ENCODE results near the gene HOXD13.
A peak's percentile ranks its signal among the peaks of the same experiment; 100 is the strongest.

Gene HOXD13

GRCh38 chr2:176130957-176131847 lies 38.7 kb downstream of the HOXD13 start:
- DNase-seq (ENCODE audit: low spot score) = no peak

GRCh38 chr2:176131848-176132158 lies 39.3 kb downstream of the HOXD13 start:
- no peak for DNase-seq (ENCODE audit: low spot score)

GRCh38 chr2:176132205-176133171 lies 40.0 kb downstream of the HOXD13 start:
- DNase-seq (ENCODE audit: low spot score) = no peak

- no peak for DNase-seq (ENCODE audit: low spot score)
These were observed 40.9 kb downstream of the HOXD13 start for GRCh38 chr2:176133389-176133788.

- DNase-seq (ENCODE audit: low spot score) = no peak
These were observed 41.5 kb downstream of the HOXD13 start for GRCh38 chr2:176134035-176134434.

DNA sequence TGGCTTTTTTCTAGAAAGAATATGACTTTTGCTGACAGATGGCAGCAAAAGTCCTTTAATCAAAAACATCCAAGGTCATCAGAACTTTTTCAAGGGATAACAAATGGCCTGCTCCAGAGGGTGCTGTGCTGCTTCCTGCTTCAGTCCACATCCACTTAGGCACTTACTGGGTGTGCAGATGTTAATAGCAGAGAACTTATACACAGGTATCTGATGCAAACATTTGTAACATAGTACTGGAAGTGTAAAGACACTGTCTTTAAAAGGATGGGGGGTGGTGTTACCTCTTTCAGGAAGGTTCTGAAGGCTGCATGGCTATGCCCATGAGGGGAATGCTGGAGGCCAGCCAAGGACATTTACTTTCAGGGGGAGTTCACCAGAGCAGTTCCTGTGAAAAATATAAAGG lies 42.5 kb downstream of the HOXD13 start:
- DNase-seq (ENCODE audit: low spot score) = peak; percentile 65

DNA sequence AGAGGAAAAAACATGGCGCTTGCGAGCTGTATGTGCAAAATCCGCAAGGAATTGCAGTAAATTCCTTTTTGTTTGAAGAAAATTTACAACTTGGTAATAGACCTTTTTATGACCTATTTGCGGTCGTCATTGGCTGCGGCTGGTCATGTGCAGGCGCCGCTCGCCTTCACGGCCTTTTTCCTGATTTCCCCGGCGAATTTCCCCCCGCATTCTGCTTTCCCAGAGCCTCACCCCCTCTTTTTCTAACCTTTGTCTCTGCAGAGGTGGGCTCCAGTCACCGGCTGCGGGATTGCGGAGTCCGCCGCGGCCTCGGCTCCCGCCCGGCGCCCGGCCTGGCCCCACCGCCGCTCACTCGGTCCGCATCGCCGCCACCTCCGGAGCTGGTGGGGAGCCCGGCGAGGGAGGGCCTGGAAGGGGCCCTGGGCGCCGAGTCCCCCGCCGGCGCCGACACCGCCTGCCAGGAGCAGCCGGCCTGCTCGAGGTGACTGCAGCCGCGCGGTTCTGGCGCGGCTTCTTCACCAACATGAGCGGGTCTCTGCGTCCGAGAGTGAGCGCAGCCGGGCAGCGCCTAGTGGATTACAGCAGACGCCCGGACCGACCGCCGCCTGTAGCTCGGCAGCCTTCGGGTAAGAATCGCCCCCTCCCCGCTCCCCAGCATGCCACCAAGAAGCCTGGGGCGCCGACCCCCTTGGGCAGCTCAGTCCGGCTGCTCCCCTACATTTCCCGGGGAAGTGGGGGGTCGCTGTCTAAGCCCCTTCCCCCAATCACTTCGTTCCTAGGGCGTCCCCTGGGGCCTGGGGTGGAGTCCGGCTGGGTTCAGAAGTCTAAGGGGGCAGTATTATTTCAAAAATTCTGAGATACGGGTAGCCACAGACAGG lies 44.1 kb downstream of the HOXD13 start:
- DNase-seq (ENCODE audit: low spot score) = no peak

- no peak for DNase-seq (ENCODE audit: low spot score)
These were observed 44.7 kb downstream of the HOXD13 start for GRCh38 chr2:176137252-176137580.

DNA sequence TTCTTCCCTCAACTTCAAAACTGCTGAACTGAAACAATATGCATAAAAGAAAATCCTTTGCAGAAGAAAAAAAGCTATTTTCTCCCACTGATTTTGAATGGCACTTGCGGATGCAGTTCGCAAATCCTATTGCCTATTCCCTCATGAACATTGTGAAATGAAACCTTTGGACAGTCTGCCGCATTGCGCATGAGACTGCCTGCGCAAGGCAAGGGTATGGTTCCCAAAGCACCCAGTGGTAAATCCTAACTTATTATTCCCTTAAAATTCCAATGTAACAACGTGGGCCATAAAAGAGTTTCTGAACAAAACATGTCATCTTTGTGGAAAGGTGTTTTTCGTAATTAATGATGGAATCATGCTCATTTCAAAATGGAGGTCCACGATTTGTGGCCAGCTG lies 45.4 kb downstream of the HOXD13 start:
- DNase-seq (ENCODE audit: low spot score) = no peak

DNA sequence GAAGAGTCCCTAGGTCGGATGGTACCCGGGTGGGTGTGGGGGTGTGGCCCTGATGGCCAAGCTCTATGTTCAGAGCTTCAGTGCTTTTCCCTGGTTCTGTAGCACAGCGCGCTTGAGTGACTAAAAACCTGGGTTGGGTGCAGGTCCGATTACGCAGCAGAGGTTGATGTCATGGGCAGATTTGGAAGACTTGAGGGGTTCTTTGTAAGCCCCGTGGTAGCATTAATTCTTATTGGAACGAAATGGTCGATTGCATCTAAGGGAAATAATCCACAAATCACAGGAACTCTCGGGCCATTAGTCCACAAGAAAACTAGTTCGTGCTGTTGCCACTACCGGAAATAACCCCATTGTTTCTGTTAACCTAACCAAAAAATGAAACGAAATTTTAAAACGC lies 46.0 kb downstream of the HOXD13 start:
- DNase-seq (ENCODE audit: low spot score) = no peak

DNA sequence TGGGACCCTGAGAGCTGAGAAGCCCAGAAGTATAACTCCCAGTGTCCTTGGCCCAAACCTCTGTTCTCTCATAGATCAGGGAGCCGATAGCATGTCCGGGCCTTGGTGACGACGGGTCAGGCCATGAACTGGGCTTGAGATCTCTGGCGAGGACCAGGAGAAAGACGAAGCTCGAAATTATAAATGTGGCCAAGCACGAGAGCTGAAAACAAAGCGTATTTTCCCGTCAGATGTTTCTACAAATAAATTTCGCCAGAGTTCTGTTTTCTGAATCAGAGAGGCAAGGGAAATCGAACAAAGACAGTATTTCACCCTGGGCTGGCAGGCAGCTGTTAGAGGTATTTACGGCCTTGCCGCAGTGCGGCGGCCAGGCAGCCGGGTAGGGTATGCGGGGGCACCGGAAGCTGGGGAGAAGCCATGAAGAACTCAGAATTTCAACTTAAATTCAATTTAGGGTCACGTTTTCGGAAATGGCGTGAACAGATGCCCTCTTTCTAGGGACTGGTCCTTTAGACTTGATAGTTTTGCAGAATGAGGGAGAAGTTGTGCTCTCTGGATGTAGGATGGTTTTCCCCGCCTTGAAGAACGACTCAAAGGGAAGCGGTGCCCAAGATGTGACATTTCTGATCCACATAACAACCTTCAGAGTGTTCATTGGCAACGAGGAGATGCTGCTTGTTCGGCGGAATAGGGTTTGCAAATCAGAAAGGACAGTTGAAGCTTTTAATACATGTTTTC lies 46.6 kb downstream of the HOXD13 start:
- no peak for DNase-seq (ENCODE audit: low spot score)

DNA sequence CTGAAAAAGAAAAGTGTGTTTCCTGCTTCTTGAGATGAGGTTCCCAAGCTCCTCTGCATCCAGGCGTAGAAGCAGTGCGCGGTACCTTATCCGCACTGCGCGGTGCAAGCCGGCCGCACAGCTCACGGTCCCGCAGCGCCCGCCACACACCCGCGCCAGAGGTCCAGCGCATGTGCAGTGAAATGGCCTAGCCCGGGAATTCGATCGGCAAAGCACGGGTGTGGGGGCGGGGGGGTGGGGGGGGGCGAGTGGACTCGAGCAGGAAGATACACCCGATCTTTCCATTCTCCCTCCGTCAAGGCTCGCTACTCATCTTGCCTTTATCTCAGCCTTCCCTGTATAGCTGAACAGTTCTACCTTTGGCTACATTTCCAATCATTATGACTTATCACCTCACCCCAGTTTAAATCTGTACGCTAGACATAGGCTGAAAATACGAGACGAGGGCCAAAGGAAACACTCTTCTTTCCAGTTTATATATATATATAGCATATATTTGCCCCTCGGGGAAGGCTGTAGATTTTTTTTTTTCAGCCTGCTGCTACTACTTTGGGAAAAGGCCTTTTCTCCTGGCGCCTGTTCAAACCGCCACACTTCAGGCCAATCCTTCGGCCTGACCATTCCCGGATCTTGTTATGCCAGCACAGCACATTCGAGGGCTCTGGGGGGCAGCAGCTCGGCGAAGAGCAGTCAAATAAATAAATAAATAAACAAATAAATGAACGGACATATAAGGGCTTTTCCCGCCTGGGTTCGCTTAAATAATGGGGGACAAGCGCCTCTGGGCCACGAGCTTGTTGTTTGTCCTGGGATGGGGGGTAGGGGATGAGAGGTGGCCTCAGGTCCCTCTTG lies 47.4 kb downstream of the HOXD13 start:
- no peak for DNase-seq (ENCODE audit: low spot score)

- DNase-seq (ENCODE audit: low spot score) = no peak
These were observed 48.2 kb downstream of the HOXD13 start for GRCh38 chr2:176140513-176141317.

- no peak for DNase-seq (ENCODE audit: low spot score)
These were observed 49.8 kb downstream of the HOXD13 start for GRCh38 chr2:176142281-176142680.
